ENCODE results near the gene TSSC4.

TSSC4 gene

DNA sequence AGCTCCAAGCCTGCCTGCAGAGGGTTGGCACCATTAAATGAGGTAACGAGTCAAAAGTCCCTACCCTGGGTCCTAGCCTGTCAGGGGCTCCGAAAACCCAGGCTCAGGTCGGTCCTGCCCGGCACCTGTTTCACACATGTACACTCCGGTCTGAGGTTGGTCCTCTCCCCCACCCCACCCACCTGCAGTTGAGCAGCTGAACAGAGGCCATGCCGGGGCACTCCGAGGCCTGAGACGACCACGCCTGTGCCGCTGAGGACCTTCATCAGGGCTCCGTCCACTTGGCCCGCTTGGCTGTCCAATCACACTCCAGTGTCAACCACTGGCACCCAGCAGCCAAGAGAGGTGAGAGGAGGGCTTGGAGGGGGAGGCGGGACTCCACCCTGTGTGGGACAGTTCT is 1.6 kb downstream of the TSSC4 start:
- no peak for DNase-seq

DNA sequence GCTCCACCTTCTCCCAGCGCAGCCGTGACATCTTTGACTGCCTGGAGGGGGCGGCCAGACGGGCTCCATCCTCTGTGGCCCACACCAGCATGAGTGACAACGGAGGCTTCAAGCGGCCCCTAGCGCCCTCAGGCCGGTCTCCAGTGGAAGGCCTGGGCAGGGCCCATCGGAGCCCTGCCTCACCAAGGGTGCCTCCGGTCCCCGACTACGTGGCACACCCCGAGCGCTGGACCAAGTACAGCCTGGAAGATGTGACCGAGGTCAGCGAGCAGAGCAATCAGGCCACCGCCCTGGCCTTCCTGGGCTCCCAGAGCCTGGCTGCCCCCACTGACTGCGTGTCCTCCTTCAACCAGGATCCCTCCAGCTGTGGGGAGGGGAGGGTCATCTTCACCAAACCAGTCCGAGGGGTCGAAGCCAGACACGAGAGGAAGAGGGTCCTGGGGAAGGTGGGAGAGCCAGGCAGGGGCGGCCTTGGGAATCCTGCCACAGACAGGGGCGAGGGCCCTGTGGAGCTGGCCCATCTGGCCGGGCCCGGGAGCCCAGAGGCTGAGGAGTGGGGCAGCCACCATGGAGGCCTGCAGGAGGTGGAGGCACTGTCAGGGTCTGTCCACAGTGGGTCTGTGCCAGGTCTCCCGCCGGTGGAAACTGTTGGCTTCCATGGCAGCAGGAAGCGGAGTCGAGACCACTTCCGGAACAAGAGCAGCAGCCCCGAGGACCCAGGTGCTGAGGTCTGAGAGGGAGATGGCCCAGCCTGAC is 2.5 kb downstream of the TSSC4 start:
- no peak for DNase-seq

DNA sequence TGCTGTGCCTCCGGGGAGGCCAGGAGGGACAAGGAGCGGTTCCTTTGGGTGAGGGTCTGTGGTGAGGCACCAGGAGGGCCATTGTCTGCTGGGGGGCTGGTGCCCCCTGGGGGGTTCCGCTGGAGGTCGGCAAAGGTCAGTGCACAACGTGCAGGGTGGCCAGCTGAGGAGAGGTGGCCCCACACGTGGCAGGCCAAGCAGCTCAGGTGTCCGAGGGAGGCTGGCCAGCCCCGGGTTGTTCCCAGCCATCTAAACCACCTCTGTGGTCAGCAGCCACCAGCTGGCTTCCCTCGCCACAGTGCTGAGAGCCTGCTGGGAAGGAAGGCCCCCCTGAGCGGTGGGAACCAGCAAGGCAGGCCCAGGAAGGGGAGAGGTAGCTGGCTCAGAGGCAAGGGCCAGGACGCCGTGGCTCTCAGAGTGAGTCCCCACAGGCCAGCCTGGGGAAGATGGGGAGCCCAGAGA is 4.2 kb downstream of the TSSC4 start:
- DNase-seq = no peak

DNA sequence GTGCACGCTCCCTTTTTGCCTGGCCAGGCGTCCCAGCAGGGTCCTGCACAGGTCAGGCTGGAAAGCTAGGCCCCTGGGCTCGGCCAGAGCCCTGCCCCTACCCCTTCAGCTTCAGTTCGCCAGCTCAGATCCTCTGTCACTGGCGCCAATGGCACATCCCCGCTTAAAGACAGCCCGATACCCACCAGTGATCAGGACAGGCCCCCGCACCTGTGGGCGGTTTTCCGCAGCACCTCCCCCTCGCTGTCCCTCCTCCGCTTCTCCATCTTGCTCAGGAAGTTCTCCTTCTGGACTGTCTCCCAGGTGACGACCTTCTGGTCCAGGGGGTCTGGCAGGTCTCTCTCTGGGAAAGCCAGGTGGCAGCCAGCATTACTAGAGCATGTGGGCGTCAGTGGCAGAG is 5.9 kb downstream of the TSSC4 start:
- no peak for DNase-seq

DNA sequence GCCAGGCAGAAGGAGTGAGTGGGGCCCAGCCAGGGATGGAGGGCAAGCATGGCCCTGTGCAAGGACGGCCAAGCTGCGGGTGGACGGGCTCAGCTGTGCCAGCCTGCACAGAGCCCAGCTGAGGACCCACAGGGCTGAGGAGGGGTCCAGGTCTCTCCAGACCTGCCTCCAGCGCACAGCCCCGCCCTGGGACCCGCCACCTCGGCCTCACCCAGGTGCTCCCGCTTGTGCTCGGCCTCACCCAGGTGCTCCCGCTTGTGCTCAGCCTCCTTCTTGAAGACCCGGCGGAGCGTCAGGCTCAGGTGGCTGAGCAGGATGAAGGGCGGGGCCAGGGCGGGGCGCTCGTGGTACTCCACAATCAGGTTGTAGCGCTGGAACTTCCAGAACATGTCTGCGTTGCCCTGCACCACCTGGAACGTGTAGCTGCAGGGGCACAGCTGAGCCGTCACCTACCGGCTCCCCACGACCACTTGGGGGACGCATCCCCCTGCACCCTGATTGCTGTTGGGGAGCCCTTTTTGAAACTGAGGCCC is 6.4 kb downstream of the TSSC4 start:
- DNase-seq = no peak

DNA sequence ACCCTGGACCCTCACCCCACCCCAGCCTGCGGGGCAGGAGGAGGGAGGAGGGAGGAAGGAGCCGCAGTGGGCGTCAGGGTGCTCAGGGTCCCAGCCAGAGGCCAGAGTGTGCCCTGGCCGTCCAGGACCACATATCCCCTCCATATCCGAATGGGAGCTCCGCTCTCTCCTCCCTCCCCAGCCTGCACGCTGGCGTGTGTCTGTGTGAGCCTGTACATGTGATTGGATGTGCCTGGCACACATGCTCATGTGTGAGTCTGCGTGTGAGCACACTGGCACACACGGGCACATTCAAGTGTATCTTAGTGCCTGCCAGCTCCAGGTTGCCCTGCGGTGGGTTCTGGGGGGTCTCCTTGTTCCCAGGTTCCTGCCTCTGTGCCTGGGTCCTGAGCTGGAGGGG is 8.1 kb downstream of the TSSC4 start:
- no peak for DNase-seq

DNA sequence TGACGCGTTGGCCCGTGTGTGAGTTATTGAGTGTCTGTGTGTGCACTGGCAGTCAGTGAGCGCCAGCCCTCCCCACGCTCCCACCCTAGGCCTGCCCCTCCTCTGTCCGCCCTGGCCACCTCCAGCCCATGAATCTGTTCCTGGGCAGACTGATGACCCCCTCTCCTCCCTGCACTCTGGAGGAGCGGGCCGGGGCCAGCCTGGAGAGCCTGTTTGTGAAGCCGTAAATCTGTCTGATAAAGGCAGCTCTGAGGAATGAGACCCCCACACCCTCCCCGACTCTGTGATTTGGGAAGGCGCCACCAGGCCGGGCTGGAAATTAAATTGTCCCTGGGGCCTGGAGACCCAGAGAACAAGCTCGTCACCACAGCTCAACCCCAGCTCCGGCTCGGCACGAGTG is 8.6 kb downstream of the TSSC4 start:
- DNase-seq = no peak

DNA sequence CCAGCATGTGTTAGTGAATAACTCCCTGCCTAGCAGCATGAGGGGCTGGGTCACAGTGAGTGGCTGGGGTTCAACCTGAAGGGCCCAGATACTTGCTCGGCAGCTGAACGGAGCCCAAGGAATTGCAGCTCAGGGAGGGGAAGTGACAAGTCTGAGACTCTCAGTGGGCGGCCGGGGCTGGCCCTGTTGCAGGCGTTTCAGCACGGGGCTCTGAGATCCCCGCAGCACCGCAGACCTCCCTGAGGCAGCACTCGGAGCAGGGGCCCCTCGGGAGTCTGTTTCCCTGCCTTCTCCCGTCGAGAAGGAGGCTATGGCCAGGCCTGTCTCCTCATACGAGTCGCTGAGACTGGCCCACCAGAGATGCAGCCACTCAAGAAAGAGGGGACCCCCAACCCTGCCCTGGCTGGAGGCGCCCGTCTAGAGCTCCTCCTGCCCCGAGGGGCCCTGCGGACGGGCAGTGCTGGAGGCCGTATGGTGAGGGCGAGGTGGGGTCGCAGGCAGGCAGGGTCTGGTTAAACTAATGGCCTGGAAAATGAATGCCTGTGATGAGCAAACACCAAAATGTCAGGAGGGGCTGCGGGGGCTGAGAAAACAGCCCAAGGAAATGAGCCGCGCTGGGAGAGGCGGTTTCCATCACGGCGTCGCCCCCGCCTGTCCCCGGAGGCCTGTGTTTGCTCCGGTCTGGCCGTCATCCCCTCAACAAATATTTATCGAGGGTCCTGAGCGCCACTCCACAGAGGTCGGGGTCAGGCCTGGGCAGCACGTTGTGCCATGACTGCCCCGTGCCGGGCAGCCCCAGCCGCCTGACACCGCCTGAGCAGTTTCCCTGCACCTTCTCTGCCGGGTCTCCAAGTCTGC is 9.3 kb downstream of the TSSC4 start:
- DNase-seq = no peak

DNA sequence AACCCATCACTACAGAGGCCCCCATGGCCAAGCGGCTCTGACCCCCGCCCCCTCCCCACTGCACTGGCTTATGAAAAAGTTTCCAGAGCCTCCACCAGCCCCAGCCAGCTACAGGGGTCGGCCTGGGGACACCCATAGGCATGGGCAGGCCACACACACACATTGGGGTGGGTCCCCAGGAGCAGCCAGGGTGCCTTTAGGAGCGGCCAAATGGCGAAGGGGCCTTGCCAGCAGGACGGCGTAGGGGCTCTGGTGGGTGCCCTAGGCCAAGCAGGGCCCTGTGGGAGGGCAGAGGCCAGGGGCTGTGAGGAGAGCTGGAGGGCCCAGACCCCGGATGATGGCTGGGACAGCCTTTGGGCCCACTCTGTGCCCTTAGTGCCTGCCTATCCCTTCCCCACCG is 10.1 kb downstream of the TSSC4 start:
- no peak for DNase-seq

DNA sequence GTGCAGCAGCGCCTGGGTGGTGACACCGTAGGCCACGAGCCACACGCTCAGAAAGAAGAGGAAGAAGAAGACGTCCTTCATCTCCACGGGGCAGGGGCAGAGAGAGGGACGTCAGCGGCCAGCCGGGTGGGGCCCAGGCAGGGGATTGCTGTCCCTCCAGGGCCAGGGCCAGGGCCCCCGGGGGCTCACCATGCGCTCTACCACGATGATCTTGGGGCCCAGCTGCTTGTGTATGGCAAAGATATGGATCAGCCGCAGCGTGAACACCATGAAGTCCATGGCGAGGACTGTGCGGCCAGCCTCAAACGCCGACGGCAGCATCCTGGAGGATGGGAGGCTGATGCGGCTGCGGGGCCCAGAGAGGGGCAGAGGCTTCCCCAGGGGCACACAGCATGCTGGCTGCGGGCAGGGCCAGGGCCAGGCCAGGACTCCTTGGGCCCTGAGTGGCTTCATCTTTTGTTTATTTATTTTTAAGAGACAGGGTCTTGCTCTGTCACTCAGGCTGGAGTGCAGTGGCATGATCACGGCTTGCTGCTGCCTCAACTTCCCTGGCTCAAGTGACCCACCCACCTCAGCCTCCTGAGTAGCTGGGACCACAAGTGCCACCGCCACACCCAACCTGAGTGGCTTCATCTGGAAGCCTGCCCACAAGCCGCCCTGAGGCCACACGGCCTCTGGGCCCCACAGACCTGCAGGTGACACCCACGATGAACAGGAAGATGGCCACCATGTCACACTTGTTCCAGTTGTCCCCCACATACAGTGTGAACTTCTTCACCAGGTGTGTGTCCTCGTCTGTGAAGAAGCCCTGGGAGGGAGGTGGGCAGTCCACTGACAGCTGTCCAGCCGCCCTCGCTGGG is 11.1 kb downstream of the TSSC4 start:
- no peak for DNase-seq

DNA sequence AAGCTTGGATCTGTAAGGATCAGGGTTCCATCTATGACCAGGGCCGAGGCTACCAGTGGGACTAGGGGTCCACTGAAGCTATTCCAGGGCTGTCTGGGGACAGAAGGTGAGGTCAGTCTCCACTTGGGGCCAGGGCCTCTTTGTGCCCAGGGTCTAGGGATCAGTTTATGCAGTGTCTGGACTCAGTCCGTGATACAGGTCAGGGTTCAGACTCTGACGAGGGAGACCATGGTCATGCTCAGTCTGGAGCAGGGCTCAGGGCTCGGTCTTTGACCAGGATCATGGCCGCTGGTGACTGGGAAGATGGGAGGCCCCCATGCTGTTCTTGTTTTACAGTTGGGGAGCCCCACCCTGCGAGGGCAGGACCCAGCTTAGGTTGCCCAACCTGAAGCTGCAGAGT is 11.8 kb downstream of the TSSC4 start:
- no peak for DNase-seq

DNA sequence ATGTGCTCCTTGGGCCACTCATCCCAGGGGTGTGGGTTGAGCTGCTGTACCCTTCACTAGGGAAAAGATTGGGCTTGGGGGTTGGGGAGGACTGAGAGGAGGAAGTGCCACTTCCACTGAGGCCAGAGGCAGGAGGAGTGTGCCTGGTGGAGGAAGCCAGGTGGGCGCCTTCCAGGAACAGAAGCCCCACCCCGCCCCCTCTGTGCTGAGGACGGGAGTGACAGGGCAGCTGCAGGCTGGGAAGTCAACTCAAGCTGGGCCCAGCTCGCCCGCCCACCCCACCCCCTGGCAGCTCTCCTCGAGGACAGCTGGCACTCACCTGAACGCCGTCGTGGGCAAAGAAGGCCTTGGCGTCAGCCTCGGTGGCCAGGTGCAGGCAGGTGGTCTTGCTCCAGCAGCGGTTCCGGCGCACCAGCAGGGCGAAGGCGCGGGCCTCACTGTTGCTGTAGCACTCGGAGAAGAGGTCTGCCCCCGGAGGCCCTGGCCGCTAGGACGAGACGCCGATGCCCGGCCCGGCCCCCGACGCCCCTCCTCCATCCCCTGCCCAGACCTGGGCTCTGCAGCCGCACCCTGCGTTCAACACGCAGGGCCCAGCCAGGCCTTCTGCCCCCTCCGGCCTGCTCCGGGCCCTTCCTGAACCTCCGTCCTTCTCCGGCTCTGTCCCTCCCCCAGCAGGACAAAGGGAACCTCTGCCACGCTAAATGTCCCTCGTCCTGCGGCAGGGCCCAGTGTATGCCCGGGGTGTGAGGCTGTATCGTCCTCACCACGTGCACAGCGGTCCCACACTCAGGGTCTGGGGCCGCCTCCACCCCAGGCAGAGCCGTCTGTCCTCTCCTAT is 13.4 kb downstream of the TSSC4 start:
- no peak for DNase-seq

DNA sequence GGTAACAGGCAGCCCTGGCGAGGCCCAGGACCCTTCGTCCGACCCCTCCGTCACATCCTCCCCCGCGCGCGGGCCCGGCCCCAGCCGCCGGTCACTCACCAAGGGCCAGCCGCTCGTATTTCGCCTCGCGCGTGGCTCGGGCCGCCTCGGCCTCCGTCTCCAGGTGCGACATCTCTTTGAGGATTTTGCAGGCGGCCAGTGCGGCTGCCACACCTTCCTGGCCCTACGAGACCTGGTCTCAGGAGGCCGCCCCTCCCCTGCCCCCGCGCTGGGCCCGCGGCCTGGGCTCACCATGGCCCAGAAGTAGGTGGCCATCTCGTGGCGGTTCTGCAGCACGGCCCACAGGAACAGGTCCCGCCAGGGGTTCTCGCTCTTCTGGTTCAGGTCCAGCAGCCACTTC is 14.1 kb downstream of the TSSC4 start:
- no peak for DNase-seq

DNA sequence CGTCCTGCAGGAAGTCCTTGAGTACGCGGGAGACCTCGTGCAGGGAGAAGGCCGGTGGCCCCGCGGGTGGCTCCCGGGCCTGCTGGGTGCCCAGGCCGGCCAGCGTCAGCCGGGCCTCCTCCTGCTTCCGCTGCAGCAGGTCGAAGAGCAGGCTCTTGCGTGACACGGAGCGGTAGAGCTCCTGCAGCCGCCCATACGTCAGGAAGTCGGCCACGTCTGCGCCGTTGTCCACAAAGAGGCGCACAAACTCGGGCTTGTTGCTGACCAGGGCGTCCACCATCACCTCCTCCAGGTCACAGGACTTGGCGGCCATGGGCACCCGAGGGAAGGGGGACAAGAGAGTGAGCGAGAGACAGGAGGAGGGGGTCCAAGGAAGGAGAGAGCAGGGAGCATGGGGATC is 14.6 kb downstream of the TSSC4 start:
- no peak for DNase-seq

DNA sequence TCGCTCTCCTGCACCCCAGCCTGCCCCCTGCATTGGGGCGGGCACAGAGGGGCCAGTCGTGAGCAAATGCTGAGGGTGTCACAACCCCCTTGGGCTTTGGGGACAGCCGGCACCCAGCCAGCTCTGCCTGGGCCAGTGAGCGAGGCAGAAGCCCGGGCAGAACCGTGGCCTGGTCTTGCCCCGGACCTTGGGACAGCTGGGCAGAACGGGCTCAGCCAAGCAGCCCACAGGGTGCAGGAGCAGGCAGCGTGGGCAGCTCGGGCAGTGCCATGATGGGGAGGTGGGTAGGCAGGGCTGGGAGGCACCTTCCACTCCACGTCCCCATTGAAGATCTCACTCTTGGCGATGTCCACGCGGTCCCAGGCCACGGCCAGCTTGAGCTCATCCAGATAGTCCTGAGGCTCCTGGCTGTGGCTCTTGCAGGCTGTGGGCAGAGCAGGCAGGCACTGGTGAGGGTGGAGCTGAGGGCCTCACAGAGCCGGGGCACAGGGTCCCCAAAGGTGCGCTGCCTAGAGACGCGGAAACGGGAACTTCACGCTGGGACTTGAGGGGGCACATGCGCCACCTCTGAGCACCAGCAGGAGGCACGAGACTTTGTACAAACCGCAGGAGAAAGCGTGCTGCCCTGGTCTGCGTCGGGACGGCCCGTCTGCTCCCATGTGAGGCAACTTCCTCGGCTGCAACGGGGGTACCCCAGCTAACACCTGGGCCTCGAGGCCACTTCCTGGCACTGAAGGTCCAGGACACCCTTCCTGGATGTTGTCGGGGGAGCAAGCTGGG is 15.2 kb downstream of the TSSC4 start:
- no peak for DNase-seq

DNA sequence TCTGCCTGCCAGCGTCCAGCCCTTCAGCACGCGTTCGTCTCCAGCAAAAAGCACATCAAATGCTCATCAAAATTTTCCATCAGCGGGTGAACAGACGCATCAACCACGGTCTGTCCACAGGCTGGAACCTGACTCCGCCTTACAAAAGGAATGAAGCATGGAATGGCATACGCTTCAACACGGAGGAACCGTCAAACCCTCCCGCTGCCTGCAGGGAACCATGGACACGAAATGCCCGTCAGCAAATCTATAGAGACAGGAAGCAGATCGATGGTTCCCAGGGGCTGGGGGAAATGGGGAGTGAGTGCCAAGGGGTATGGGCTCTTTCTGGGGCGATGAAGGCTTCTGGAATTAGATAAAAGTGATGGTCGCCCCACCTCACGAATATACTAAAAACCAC is 16.2 kb downstream of the TSSC4 start:
- no peak for DNase-seq

DNA sequence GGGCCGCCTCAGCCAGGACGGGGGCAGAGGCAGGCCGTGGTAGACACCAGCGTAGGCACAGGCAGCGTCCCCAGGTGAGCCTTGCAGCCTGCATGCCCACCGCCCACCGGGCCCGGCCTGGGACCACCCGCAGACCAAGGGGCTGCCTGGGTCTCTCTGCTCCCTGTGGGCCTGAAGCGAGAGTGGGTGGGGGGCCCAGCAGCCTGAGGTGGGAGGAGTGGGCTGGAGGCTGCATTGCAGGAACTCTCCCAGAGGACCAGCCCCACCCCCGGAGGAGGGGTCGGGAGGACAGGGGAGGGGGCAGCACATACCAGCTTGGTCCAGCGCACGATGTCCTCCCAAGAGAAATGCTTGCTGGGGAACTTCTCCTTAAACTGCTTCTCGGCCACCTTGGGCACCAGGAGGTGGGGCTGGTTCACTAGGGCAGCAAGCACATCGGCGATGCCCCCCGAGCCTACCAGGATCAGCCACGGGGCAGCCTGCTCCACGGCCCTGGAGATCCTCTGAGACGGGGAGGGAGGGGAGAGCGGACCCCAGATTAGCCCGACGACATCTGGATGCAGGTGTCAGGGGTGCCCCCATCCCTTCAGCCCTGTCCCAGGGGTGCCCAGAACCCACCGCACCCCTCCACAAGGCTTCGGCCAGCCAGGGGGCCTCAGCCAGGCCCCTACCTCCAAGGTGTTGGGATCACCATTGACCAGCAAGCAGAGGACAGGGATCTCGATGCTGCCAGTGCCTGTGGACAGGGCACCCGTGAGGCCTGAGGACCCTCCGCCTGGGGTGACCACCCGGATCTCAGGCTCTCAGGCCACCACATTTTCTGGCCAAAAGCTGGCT is 17.5 kb downstream of the TSSC4 start:
- no peak for DNase-seq

DNA sequence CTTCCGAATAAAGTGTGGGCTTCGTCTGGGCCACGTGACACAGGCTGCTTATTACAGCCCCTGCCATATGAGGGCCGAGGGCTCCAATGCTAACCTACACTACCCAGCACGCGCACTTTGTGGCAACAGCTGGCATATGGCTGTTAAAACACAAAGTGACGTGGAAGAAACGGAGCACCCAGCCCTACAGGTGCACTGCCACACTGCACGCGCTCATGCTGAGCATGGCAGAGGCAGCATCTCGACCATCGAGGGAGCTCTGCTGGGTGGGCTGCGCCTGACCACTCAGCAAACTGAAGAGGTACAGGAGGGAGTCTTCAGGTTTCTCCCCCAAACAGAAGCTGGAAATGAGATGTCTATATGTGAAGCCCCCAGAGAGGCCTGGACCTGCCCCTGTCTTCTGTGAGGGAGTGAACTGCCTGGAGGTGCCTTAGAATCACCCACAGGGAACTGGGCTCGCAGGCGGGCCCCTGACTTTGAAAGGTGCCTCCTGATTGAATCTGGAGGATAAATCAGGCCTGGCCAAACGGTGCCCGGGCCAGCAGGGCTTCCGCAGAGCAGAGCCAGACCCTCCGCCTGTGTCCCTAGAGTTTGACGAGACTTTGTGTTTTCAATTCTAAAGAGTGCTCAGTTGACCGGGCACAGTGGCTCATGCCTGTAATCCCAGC is 18.3 kb downstream of the TSSC4 start:
- no peak for DNase-seq

DNA sequence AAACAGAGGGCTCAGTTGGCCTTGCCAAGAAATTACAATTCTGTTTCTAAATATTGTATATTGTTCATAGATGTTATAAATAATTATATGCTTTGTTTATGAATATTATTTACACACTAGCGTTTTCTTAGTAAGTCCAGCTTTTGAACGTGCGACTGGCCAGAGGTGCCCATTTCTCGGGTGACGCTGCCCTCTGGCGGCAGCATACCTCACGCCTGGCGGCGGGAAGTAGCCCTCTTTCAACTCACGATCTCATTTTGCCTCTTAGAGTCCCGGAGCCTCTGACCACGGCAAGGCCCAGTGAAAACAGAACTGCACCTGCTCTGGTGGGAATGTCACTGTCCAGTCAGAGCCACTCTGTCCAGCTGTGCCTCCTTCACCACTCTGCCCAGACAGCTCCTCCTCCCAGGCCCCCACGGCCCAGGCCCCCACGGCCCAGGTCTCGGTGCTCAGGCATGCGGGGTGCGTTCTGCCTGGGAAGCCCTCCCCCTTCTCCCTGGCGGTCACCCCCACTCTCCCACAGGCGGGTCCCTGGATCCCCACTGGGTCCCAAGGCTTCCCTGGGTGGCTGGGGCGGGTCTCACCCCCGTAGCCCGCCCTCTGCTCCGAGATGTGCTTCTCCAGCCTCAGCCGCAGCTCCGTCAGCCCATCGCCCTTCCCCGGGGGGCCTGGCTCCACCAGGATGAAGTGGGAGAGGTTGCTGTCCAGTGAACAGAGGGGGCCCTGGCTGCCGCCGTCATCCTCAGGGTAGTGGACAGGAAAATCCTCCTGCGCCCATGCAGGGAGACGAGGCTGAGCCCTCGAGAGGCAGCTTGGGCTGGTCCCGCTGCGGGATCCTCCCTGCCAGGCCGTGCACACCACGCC is 19.3 kb downstream of the TSSC4 start:
- DNase-seq = peak; percentile 64 to 72

Data from CD4-positive, alpha-beta T cell treated with Interferon alpha-2 for 1 hour (primary cell).